Dedifferentiated amniotic fluid mesenchymal stem cell (primary cell): ENCODE results near the gene GNB1.
"Not testable (repeated sequence)": the region's sequence is repeated elsewhere in the genome, so short reads cannot be mapped to it uniquely, and the experiment has no call there.

Source experiments
- DNase-seq: peaks from one replicate; pipeline ENCODE4 v3.0.0-alpha.2; 2016; ENCODE audit errors: extremely low spot score

The GNB1 gene

DNA sequence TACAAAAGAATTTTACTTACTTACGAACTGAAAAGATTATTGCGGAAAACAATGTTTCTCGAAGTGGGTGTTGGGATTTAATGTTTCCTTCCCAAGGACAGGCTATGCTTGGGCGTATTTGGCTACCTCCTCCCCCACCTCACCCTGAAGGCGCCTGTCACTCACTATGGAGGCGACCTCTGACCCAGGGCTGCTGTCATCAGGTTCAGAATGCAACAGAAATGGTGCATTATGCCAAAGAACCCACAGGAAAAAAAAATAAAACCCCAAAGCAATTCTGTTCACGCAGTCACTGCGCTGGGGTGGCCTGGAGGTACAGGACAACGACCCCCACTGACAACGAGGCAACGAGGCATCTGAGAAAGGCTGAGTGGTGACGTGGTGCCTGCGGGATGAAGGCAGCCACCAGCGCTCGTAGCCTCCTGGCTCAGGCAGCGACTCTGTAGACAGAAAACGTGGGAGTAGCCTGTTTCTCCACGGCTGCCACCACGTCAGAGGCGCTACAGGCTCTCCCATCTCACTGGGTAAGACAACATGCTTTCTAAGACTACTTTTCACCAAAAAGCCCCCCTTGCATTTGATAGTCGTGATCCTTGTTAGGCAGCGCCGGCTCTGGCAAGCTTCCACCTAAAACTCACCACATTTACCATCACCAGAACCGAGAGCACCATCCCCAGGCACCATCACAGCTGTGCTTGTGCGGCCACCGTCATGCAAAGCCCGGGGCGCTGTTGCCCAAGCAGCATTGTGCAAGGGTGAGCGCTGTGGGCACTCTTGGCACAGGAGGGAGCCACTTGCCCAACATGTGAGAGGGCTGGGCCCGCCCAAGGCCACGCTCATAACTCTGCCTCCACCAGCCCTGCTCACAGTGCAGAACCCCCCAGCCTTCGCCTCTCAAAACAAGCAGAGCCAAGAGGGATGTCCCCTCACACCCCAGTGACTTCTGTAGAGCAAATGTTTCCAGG, 126.9 kb downstream of the GNB1 start:
- no peak for DNase-seq

DNA sequence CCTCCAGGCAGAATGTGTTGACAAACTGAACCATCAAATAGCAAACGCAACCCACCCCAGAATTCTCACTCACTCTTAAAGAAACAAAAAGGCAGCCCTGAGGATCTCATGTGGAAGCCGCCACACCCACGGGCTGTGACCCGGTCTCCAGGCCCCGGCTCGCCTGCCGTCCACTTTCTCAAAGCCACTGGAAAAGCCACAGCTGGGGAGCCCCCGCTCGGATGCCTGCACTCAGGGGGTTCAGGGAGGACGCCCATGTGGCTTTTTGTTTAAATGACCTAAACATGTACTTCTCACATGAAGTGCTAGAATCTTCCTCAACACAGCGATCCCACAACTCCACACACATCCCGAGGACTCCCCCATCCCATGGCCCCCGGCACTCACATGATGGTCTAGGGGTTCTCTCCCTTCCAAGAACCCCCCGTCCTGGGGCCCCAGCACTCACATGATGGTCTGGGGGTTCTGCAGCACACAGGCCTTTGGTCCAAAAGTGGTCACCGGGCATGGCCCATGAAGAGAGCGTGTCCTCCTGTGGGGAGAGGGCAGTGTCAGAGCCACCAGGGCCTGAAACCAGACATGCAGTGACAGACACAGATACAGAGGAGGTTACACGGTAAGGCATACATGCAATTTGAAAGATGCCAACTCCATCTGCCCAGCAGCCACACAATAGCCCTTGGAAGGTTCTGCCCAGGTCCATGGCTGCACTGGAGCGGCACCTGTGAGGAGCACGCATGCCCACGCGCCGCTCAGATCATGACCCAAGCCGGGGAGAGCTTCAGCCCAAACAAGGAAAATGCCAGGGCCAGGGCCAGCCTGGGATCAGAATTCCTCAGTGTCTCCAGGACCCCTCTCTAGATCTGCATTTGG, 129.1 kb downstream of the GNB1 start:
- no peak for DNase-seq

DNA sequence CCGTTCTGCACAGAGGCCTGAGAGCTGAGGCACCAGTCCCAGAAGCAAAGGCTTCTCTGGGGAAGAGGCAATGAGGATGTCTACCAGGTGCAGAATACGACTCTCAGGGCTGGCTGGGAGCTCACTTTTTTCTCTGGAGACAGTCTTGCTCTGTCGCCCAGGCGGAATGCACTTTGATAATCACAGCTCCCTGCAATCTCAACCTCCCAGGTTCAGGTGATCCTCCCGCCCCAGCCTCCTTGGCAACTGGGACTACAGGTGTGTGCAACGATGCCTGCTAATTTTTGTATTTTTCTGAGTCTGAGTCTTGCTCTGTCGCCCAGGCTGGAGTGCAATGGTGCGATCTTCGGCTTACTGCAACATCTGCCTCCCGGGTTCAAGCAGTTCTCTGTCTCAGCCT, 130.2 kb downstream of the GNB1 start:
- no peak for DNase-seq

DNA sequence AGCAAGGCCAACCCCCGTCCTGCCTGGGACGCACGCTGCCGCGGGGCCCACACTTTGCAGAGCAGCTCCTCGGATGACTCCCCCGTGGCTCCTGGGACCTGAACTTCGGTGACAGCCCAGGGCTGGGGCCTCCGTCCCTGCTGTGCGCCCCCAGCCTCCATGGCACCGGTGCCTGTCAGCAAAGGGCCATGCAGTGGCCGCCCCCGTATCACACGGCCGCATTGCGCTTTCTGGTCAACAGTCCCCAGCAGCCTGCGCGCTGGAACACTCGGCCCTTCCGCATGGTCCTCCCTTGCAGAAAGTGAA, 130.6 kb downstream of the GNB1 start:
- no peak for DNase-seq

DNA sequence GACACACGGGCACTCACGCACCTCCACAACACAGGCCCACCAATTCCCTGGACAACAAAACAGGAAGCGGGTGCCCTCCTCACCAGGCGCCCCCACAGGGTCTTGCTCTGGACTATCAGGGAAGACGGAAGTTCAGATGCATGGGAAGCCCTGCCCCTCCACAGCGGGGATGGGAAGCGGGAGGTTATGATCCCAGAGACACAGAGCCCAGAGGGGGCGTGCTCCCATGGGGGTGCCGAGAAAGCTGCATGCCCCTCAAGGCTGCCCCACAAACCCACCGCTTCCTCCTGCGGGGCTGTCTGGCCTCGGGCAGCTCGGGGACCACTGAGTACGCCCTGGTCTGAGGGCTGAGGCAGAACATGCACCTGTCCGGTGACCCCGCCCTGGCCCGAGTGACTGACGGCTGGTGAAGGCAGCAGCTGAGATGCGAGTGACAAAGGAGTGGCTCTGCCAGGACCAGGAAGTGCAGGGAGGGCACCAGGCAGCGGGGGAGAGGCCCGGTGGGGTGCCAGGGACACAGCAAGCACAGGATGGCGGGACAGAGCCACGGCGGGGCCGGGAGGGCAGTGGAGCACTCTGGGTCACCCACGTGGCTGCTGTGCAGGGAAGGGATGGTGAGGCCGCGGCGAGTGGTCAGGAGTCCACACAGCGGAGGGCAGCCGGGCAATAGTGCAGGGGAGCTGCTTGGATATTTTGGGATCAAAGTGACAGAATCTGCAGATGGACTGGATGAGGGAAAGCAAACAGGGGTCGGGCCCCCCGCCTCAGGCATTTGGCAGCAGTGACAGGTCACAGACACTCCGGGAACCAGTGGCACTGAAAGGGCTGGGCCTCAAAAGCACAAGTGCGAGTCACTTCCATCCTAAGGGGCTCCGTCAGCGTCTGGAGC, 131.2 kb downstream of the GNB1 start:
- no peak for DNase-seq

DNA sequence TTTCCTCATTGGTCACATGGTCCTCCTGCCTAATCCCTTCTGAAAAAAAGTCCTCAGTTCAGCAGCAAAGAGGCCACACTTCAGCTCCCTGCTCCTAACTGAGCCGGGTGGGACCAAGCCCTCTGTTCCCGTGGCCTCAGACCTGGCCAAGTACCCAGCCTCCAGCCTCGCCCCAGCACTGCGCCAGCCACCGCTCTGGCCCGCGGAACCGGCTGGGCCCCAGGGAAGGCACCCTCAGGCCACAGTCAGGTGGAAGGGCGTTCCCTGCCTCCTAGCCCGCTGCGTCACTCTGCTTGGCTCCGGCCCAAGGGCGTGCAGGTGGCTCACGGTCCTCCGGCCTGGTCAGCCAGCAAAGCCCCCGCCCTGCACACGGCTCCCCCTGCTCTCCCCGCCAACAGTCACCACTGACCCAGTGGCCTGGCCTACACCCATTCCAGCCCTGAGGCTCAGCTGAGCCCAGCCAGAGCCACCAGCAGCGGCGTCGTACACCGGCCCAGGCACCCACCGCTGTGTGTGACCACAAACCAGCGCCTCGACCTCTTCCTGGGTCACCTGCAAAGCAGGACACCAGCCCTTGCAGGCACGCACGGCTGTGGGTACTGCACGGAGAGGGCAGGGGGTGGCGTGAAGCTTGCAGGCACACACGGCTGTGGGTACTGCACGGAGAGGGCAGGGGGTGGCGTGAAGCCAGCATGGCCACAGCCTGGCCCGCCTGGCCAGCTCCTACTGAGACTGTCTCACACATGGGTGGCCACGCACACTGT, 132.0 kb downstream of the GNB1 start:
- DNase-seq: no peak

DNA sequence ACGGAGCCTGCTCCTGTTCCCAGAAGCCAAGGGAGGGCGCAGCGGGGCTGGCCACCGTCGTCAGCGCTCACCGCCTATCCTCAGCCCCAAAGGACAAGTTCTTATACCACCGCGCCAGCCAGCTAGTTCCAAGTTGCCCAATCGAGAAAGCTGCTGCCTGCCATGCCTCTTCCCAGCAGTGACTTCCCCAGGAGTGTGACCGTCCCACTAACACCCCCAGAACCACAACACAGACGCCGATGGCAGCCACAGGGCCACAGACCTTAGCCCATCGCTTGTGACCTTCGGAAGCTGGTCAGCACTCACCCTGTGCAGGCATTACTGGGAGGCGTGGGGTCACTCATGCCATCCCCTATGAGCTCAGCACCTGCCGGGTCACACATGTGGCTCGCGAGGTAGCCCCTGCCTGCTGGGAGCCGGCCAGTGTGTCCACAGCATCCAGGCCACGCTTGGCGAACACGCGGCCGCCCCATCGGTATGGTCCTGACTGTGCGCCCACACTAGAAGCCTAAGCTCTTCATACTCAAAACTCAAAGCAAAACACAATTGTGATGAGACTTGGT, 132.7 kb downstream of the GNB1 start:
- DNase-seq: no peak

DNA sequence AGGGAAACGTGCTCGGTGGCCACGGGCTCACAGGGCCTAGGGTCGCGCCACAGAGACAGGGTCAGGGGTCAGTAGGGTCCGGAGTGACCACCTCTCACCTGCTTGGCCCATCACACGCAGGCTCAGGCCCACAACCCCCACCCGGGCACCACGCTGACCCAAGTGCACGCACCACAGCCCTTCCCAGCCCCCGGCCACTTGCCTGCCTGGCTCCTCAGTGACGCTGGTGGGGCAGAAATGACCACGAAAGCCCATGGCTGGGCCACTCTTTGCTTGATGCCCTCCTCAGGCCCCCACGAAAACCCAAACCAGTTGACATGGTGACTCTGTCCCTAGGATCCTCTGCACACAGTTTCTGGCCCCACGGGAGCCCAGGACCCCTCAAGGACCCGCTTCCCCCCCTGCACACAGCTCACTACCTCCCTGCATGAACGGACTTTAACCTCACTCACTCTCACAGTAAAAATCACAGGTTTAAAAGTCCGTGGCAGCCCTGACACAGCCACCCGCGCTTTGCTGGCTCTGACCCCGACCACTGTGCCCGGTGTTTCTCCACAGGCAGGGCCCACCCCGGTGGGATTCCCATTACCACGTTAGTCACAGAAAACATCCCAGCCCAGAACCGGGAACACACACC, 133.3 kb downstream of the GNB1 start:
- DNase-seq: no peak

DNA sequence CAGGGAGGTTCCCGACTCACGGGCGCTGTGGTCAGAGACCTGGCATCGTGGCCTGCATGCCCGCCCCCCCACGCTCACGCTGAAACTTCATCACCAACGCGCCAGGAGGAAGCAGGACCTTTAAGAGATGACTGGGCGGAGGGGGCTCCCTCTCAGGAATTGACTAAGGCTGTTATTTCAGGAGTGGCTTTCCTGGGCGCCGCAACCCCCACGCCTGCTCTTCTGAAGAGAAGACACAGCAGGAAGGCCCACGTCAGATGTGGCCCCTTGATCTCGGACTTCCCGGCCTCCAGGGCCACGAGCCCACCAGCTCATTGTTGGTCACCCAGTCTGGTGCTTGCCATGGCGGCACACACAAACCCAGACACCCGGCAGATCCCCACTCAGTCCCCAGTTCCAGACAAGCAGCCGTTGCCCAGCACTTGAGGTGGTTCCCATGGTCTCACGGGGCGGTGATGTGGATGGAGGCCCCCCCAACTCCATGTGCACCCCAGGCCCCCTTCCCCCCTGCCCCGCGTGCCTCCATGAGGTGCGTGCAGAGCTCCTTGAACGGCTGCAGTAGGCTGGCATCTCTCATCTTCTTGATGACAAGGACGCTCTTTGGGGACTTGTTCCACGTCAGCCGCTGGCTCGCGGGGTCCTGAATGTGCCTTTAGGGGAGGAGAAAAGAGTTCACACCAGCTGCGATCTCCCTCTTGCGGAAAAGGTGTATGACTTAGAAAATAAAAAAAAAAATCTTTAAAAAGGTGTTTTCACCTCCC, 134.0 kb downstream of the GNB1 start:
- DNase-seq: no peak

DNA sequence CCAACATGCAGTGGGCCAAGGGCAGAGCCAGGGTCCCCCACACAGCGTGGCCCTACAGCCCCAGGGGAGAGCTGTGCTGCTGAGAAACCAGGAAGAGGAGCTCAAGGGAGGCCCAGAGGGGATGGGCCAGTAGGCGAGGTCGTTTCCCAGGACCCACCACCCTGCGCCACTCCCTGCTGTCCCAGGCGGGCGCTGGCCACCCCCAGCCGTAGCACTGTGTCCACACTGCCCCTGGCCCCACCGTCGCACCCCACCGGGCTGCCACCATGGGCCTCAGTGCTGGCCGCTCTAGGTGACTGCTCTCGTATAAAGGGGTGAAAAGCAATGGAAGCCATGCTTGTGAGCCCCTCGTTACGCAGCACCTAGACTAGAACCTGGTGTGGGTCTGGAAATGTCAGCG, 135.0 kb downstream of the GNB1 start:
- no peak for DNase-seq

DNA sequence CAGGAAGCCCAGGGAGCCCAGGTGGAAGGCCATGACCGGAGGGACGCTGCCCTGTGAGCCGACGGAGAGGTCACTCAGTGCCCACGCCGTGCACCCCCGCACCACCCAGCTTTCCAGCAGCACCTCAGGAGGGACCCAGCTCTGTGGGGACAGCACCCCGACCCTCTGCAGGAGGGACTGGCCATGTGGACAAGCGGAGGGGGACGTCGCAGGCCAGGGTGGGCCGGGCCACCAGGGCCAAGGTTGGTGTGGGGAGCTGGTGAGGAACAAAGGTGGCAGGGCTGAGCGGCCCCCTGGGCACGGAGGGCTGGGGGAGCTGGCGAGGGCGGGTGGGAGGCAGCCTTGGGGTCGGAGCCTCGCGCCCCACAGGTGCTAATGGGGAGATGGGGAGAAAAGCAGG, 135.5 kb downstream of the GNB1 start:
- DNase-seq: no peak

DNA sequence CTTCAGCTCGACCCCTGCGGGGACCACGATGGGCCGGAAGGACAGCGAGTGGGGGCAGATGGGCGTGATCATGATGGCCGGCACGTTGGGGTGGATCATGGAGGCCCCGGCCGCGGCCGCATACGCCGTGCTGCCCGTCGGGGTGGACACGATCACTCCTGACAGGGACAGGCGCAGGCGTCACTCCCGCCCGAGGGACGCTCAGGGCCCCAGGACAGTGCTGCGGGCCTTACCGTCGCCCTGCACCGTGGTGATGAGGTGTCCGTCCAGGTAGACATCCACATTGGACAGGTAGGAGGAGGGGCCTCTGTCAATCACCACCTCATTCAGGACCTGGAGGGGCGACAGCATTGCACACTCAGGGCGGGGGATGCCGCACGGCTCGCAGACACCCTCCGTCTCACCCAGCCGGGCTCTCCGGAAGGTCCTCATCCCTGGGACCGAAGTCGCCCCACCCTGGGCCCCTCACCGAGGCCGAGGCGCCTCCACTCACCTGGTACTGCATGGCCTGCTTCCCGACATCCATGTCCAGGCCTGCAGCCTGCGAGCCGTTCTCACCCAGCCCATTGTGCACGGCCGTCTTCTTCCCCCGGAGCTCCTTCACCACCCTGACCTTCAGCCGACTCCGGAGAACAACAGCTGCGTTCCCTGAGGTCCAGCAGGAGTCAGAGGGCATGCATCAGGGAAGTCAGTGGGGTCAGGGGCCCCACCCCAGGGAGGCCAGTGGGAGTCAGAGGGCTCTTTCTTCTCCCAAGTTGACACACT, 136.7 kb downstream of the GNB1 start:
- DNase-seq: no peak

DNA sequence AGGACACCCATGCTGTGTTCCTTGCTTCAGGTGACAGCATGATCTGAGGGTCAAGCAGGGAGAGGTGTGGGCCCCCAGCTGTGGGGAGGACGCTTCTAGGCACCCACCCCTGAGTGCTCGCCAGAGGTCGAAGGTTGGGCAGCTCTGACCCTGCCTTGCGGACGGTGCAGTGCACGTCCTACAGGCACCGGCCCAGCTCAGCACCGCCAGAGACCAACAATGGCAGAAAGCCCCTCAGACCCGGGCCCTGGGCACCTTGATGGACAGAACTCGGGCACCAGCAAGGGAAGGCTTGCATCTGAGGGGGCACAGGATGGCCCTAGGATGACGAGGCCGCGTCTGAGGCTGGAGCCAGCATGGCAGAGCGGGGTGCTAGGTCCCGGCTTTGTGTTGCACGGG, 137.3 kb downstream of the GNB1 start:
- no peak for DNase-seq

DNA sequence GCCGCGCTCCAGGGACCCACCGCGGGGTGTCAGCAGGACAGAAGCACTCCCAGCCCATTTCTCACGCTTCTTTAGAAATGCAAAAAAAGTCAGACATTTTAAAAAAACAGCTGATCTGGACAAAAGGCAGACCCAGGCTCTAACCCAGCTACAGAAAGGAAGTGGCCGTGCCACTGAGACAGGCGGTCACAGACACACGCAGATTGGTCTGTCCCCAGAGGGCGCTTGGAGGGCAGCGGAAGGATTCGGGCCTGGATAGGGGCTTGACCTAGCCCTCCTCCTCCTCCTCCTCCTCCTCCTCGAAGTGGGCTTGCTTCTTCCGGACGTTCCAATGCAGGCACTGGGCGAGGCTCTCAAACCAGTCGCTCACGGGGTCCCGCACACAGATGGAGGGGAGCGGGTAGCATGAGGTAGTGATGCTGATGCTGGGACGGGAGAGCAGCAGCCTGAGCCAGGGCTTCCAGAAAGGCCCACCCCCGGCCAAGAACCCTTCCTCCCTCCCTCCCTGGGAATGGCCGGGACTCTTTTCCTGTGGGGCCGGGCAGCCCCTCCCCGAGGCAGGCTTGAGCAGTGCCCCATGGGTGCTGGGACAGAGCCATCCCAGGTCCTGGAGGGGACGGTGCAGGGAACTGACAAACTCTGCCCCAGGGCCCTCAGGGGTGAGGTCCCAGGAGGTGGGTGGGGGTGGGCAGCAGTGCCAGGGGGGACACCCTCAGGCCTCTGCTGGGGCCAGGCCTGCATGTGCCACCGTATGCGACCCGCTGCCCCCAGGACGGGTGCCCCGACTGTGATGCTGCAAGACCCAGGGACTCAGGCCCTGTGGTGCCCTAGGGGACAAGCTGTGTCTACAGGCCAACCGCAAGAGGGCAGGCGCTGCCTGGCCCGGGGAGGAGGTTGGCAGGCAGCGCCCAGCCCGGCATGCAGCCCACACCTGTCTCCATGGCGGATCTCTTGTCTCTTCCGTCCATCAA, 138.0 kb downstream of the GNB1 start:
- DNase-seq: no peak

DNA sequence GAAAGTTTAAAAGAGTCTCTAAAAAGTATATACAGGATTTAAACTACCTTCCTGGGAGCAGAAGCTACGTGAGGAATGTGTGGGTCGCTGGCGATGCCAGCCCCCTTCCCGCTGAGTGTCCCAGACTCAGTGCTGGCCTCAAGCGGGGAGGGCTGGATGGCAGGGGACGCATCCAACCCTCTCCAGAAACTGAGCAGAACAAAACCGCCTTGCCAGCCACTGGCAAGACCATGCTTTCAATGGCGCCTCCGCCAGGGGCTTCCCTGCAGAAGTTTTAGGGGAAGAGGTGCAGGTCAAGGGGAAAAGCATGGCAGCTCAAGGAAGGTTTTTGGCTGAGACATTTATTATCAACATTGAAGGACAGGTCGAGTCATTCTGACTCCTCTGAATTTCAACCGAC, 138.7 kb downstream of the GNB1 start:
- no peak for DNase-seq

DNA sequence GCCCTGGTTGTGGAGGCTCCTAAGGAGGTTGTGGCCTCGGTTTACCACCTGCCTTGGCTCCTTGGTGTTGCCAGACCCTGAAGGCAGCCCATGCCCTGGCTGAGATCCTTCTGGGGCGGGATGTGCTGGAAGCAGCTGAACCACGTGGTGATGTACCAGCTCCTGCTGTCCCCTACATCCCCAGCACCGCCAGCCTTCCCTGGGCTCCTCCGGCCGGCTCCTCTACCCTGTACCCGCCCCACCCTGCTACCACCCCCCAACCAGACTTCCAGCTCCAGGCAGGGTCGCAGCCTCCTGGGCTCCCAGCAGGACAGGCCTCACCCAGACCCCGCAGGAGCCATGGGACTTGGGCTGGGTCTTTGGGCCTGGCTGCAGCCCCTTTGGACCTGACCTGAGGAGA, 140.9 kb downstream of the GNB1 start:
- DNase-seq: not testable (repeated sequence)

DNA sequence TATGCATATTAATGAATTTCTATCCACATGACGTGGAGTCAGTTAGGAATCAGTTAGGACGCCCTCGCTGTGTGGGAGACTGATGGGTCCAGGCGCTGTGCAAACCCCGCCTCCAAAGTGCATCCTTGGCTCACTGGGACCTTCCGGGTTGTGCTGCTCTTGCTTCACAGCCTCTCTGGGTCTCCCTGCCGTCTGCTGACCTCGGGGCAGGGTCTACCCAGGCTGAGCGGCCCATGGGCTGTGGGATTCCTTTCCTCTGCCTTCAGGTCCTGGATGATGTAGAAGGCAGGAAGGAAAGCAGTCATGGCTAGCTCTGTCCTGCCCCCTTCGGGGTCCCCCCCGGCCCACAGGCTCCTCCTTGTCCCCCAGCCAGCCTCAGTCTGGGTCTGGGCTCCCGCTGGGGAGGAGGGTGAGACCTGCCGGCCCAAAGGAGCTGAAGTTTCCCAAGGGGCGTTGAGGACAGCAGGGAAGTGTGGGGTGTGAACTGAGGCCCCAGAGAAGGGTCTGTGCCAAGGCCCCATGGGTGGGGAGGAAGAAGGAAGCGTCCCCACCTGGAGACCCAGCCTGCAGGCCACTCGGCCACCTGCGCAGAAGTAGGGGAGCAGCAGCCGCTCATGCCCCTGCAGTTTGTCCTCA, 142.1 kb downstream of the GNB1 start:
- DNase-seq: no peak
